Ammon's horn (tissue), 1 donor: ENCODE results near the gene SFMBT2.

ENCODE experiments used
- DNase-seq: peaks from one replicate; pipeline ENCODE4 v3.0.0-alpha.2; 2016; ENCODE audit warnings: low spot score

SFMBT2 gene

DNA sequence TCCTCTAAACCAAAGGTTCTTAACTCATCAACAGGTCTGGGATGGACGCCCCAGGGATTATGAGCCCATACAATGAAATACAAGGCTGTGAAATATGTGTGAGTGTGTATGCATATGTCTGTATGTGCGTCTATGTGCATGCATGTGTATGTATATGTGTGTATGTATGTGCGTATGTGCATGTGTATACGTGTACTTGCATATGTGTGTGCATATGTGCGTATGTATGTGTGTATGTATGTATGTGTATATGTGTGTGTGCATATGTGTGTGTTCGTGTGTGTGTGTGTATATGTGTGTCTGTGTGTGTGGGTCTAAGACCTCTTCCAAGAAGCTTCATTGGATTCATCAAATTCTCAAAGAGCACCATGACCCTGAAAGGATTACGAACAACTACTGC lies 112.3 kb downstream of the SFMBT2 start:
- no peak for DNase-seq

DNA sequence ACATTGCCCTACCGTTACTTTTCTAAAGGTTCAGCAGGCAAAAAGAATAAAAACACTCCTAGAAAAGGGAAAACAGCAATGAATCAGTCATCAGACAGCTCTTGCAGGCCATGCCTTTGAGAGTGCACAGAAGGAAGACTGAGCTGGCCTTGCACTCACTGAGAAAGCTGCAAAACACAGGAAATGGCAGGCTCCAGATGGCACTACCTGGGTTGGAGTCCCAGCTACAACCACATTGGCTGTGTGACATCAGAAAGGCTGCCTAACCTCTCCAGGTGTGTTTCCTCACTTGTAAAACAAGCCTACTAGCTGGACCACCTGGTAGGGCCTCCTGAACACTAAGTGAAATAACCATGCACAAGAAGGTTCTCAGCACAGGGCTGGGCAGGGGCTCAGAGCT lies 113.7 kb downstream of the SFMBT2 start:
- DNase-seq = no peak

GRCh38 chr10:7296648-7297047 lies 114.2 kb downstream of the SFMBT2 start:
- DNase-seq = no peak

DNA sequence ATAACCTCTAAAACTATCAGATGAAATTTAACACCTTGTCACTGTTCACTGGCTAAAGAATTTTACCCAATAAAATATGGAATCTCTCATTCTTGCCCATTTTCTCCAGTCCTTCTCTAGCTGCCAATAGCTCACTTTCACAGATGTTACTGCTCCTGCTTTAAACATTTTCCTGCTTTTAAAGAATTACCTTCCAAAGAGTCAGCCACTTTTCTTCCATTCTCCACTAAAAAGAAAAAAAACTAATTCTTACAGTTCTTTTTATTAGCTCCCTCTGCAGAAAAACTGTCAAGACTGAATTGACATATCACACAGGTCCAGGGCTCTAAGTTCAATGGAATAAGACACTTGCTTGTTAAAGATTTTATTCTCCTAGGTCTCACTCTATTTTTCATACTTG lies 114.8 kb downstream of the SFMBT2 start:
- no peak for DNase-seq

DNA sequence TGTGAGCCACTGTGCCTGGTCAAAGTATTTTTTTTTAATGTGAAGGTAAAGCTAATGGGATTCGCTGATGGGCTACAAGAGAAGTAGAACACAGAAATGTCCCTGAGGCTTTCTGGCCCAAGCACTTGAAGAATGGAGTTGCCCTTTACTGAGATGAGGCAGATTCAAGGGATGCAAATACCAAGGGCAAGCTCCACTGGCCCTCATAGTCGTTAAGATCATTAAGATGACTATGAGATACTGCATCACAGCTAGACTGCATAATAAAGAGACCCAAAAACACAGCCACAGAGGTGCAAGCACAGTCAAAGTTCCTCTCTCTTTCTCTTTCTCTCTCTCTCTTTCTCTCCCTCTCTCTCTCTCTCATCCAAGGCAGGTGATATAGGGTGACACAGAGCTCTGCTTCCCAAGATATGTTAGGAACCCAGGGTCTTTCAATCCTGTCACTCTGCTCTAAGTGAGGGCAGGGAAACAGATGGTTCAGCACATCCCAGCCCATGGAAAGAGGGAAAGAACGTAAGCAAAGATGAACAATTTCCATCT lies 117.4 kb downstream of the SFMBT2 start:
- no peak for DNase-seq

DNA sequence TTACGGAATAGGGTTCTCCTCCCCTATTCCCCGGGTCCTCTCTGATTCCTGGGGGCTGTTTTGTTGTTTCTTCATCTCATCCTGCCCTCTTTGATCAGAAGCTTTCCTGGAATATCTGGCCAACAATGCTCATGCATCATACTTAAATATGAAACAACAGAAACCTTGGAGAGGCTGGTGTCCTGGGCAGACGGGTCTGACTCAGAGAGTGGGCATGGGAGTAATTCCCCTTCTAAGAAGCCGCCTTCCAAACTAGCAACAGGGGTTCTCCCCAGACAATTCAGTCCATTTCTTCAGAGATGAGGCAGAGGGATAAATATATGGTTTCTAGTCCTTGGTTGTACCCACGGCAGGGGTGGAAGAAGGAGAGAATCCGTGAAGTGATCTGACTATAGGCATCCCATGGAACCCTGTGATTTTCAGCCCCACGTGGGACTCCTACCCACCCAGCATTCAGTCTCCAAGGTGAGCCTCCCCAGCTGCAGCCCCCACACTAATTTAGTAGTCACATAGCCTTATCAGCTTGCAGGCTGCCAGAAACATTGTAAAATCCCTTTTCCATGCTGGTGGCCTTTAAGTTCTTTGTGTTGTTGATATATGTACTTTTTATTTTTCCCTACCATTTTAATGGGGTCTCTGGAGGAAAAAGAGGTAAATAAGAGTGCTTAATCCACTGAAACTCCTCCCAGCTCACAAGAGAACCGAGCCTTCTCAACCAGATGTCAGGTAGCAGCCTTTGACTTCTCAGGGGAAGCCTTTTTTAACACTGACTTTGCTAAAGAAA lies 119.2 kb downstream of the SFMBT2 start:
- DNase-seq = no peak

- no peak for DNase-seq
Measured at GRCh38 chr10:7288060-7288690, 122.7 kb downstream of the SFMBT2 start.

- DNase-seq = no peak
Measured at GRCh38 chr10:7287377-7287776, 123.5 kb downstream of the SFMBT2 start.

DNA sequence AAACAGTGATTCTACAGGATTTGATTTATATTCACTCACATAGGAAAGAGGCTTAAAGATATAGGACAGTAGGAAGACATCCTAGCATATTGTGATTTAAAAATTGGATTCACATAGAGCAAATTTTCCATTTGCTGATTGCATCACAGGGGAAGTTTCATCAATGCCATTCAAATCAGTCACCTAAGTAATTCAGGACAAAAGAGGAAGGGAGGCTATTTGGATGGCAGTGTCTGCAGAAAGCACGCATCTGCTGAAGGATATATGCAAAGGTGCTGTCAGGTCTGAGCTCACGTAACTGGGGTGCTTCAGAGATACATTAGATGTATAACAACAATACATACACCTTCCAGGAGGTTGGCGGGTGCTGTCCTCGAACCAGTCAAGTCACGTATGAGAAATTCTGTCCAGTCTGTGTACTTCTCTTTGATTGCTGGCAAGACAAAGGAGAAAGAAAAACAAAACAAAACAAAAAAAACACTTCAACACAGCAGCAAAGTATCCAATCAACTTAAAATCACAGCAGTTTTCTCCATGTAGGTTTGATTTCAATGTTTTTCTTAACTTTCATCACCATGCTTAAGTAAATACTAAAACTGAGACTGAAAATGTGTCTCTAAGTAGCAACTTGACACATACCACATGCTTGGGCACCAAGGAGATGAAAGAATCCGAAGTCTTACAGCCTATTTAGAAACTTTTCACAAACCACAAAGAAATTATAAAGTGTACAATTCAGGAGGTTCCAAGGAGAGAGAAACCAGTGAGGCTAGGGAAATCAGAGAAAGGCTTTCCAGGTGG lies 125.1 kb downstream of the SFMBT2 start:
- no peak for DNase-seq

DNA sequence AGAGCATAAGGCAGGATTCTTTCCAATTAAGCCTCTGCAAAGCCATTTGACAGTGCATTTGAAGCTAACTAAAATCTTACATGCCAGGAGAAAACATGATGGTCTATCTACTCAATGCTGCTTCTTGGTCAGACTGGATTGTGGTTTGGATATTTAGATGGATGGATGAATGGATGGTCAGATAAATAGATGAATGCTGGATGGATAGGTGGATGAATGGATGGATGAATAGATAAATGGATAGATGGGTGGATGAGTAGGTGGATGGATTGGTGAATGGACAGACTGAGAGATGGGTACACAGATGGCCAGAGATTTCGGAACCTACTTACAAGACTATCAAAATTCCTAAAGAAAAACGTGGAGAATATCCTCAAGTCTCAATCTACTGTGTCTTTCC lies 127.6 kb downstream of the SFMBT2 start:
- DNase-seq = no peak

DNA sequence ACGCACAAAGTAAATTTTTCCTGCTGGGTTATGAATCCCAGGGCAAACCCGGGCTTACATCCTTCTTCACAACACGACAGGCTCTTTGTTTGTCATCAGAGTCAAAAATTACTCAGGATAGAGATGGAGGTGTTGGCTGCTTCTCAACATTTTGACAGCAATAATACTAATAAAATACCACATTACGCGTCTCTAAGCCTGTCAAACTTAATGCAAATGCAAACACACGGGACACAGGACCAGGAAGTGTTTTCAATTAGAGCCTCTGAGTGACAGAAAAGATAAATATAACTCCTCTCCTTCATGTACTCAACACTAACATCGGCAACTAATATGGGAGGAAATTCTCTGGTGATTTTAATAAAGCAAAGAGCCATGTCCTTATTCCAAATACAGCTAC lies 128.4 kb downstream of the SFMBT2 start:
- no peak for DNase-seq

- no peak for DNase-seq
Measured at GRCh38 chr10:7281429-7281828, 129.4 kb downstream of the SFMBT2 start.

GRCh38 chr10:7279303-7279702 lies 131.5 kb downstream of the SFMBT2 start:
- no peak for DNase-seq

DNA sequence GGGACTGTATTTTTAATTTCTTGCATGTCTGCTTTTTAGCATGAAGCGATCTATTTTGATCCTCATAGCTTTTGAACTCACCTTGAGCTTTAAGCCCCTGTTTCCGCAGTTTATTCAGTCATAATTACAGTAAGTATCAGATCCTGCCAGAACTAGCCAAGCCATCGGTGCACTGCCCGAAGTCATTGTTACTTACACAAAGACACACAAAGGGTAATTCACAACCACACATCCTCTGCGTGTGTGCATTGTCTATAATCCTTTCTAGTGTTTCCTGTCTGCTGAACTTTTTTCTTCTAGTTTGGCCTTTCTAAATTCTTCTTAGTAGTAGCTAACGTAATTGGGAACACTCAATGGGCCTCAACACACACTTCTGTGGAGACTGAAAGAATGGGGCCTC lies 133.0 kb downstream of the SFMBT2 start:
- no peak for DNase-seq

GRCh38 chr10:7277432-7277831 lies 133.4 kb downstream of the SFMBT2 start:
- DNase-seq = no peak

- DNase-seq = no peak
Measured at GRCh38 chr10:7275761-7276440, 134.9 kb downstream of the SFMBT2 start.

DNA sequence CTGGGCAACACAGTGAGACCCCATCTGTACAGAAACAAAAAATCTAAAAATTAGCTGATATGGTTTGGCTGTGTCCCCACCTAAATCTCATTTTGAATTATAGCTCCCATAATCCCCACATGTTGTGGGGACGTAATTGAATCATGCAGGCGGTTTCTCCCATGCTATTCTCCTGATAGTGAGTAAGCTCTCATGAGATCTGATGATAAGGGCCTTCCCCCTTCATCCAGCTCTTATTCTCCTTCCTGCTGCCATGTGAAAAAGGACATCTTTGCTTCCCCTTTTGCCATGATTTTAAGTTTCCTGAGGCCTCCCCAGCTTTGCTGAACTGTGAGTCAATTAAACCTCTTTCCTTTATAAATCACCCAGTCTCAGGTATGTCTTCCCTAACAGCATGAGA lies 136.5 kb downstream of the SFMBT2 start:
- no peak for DNase-seq

GRCh38 chr10:7272008-7272407 lies 138.8 kb downstream of the SFMBT2 start:
- no peak for DNase-seq

DNA sequence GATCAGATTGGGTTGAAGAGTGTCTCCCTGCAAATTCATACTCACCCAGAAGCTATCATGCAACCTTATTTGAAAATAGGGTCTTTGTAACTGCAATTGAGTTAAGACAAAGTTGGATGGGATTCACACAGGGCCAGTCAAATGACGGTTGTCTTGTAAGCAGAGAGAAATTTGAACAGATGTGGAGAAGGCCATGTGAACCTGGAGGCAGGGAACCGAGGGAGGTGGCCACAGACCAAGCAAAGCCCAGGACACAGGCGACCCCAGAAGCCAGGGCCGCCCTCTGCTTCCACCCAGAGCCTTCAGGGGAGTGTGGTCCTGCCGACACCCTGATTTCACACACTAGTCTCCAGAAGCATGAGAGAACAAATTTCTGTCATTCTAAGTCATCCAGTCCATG lies 140.8 kb downstream of the SFMBT2 start:
- DNase-seq = no peak

- DNase-seq = no peak
Measured at GRCh38 chr10:7267142-7267541, 143.7 kb downstream of the SFMBT2 start.

- no peak for DNase-seq
Measured at GRCh38 chr10:7265396-7266123, 145.3 kb downstream of the SFMBT2 start.
